Erythroblast (primary cell): ENCODE results near the gene KCNK18.

Source experiments
- GATA1 ChIP-seq: IDR thresholded peaks from 2 replicates; pipeline ENCODE4 v1.6.1; 2011; ENCODE audit warnings: low read depth, mild to moderate bottlenecking, control low read depth, low read length, moderate library complexity
- POLR2A ChIP-seq: IDR thresholded peaks from 2 replicates; pipeline ENCODE4 v1.6.1; 2011; ENCODE audit warnings: mild to moderate bottlenecking, low read length

DNA sequence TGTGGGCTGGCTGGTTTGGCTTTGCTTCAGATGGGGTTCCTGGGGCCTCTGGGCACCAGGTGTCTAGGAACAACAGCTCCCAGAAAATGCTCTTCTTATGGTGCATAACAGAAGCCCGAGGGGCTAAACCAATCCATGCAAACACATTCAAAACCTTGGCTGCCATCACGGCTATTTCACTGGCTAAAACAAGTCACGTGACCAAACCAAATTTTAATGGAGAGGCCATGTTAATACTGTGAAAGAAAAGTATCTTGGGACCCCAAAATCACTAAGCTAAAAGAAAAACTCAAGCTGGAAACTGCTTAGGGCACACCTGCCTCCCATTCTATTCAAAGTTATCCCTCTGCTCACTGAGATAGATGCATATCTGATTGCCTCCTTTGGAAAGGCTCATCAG is 19.1 kb upstream of the KCNK18 start:
- TF ChIP-seq POLR2A: no peak
- TF ChIP-seq GATA1: no peak
